GM12878 (cell line): ENCODE measurements around the gene PIGQ. TPM values are rescaled to one million over a fixed set of nuclear protein-coding genes. Genes with fewer than 3 reads are reported as not detected.

ENCODE experiments used
- ATAC-seq: fragments of 200-7000 bp; cut with Tn5 transposase; 3 replicates; pipeline ENCODE4 v1.9.1; 2020; ENCODE audit warnings: mild to moderate bottlenecking, moderate library complexity
- BruUV-seq: library from RNA; stranded (reverse); fragments of 400-500 nt; replicated peaks from 2 replicates; lab custom pipeline; 2021; lab: Mats Ljungman, UMichigan
- CTCF ChIA-PET: fragments of 300-600 bp; sonication (Branson Sonifier 250); formaldehyde crosslinking; extraction: SDS; loops from one replicate; lab custom pipeline; 2021; ENCODE audit warnings: inconsistent platforms; lab: Yijun Ruan, JAX
- POLR2A ChIA-PET: fragments of 350-600 bp; formaldehyde crosslinking; extraction: SDS; loops from one replicate; lab custom pipeline; 2021; ENCODE audit warnings: inconsistent platforms; lab: Charles Lee
- RAD21 ChIA-PET: fragments of 300-600 bp; sonication (Branson Sonifier 250); formaldehyde crosslinking; loops from one replicate; lab custom pipeline; 2023; ENCODE audit warnings: antibody characterized with exemption; ENCODE audit not compliant: unreplicated experiment; lab: Charles Lee
- SMC1A ChIA-PET: fragments of 300-600 bp; sonication (Branson Sonifier 250); formaldehyde crosslinking; loops from one replicate; lab custom pipeline; 2023; ENCODE audit not compliant: unreplicated experiment, uncharacterized antibody; lab: Charles Lee
- DNase-seq: peaks from one replicate; pipeline ENCODE4 v3.0.0-alpha.2; 2011; ENCODE audit warnings: low read depth, low spot score
- FAIRE-seq: peaks from 3 replicates; lab custom pipeline; 2011; peaks lifted over from hg19 to GRCh38; lab: Jason Lieb, UNC
- H2AFZ ChIP-seq: 2 replicates; pipeline ENCODE4 v1.6.0; 2011; ENCODE audit warnings: low read depth, low read length, control low read depth; ENCODE audit not compliant: control insufficient read depth
- H3K27ac ChIP-seq: 2 replicates; pipeline ENCODE4 v1.5.1; 2011; ENCODE audit warnings: control low read depth; ENCODE audit not compliant: control insufficient read depth, insufficient read depth
- H3K27me3 ChIP-seq, 2 experiments: replicated peaks in 1 of 2; 2 replicates each; pipeline versions ENCODE4 v1.6.0 to v1.6.1; 2011; ENCODE audit warnings: low read length in 1 of 2; ENCODE audit not compliant: control insufficient read depth in 2 of 2, insufficient read depth in 2 of 2
- H3K36me3 ChIP-seq, 2 experiments: 2 replicates each; pipeline ENCODE4 v1.5.1; 2011; ENCODE audit warnings: low read length in 1 of 2; ENCODE audit not compliant: control insufficient read depth in 2 of 2, insufficient read depth in 2 of 2
- H3K4me1 ChIP-seq: 2 replicates; pipeline ENCODE4 v1.6.1; 2011; ENCODE audit warnings: mild to moderate bottlenecking, low read length, moderate library complexity, mixed read lengths; ENCODE audit not compliant: control insufficient read depth, insufficient read depth
- H3K4me2 ChIP-seq: 2 replicates; pipeline ENCODE4 v1.6.0; 2011; ENCODE audit warnings: control low read depth; ENCODE audit not compliant: control insufficient read depth, insufficient read depth
- H3K4me3 ChIP-seq: fragments of 200-600 bp; sonication (generic); 2 replicates; pipeline ENCODE4 v1.5.1; 2016
- H3K79me2 ChIP-seq: 2 replicates; pipeline ENCODE4 v1.6.0; 2011; ENCODE audit warnings: low read length; ENCODE audit not compliant: control insufficient read depth, insufficient read depth
- H3K9ac ChIP-seq: 2 replicates; pipeline ENCODE4 v1.8.0; 2011; ENCODE audit warnings: low read length, control low read depth, mixed read lengths; ENCODE audit not compliant: control insufficient read depth, insufficient read depth
- H3K9me3 ChIP-seq: replicated peaks from 3 replicates; pipeline ENCODE4 v1.5.1; 2011; ENCODE audit warnings: mild to moderate bottlenecking, low read length; ENCODE audit not compliant: control insufficient read depth, insufficient read depth
- H4K20me1 ChIP-seq: 2 replicates; pipeline ENCODE4 v1.6.0; 2011; ENCODE audit not compliant: control insufficient read depth, insufficient read depth
- BCL11A ChIP-seq: IDR thresholded peaks from 2 replicates; pipeline ENCODE4 v1.6.1; 2011; ENCODE audit warnings: low read depth, low read length
- CEBPB ChIP-seq, 2 experiments: fragments of 150-350 bp in 1 of 2; IDR thresholded peaks; 2 replicates each; pipeline ENCODE4 v1.6.1; 2012 to 2014; ENCODE audit warnings: low read depth in 2 of 2, low read length in 2 of 2, borderline replicate concordance in 1 of 2, inconsistent platforms in 1 of 2
- CREM ChIP-seq: IDR thresholded peaks from 2 replicates; pipeline ENCODE4 v1.6.1; 2014; ENCODE audit warnings: antibody characterized with exemption, low read depth
- GABPA ChIP-seq: IDR thresholded peaks from 2 replicates; pipeline ENCODE4 v1.6.1; 2014; ENCODE audit warnings: antibody characterized with exemption, low read depth, mild to moderate bottlenecking, inconsistent platforms
- MTA3 ChIP-seq: IDR thresholded peaks from 2 replicates; pipeline ENCODE4 v1.6.1; 2012; ENCODE audit warnings: low read length, inconsistent platforms, borderline replicate concordance
- MXI1 ChIP-seq: fragments of 150-350 bp; IDR thresholded peaks from 2 replicates; pipeline ENCODE4 v1.6.1; 2011; ENCODE audit warnings: low read depth, mild to moderate bottlenecking, inconsistent platforms, low read length, improper control_type of control experiment
- PBX3 ChIP-seq: IDR thresholded peaks from 2 replicates; pipeline ENCODE4 v1.6.1; 2011; ENCODE audit warnings: mild to moderate bottlenecking, low read depth, low read length, moderate library complexity; ENCODE audit not compliant: insufficient replicate concordance
- POU2F2 ChIP-seq: IDR thresholded peaks from 3 replicates; pipeline ENCODE4 v1.6.1; 2011; ENCODE audit warnings: low read depth, mild to moderate bottlenecking, low read length, borderline replicate concordance
- RUNX3 ChIP-seq: IDR thresholded peaks from 2 replicates; pipeline ENCODE4 v1.6.1; 2012; ENCODE audit warnings: low read length, inconsistent platforms
- SMAD1 ChIP-seq: fragments of 450-650 bp; IDR thresholded peaks from 2 replicates; pipeline ENCODE4 v1.6.1; 2018; ENCODE audit warnings: mild to moderate bottlenecking, low read depth; ENCODE audit not compliant: partially characterized antibody
- SUPT20H ChIP-seq: IDR thresholded peaks from 2 replicates; pipeline ENCODE4 v1.6.1; 2011; ENCODE audit warnings: low read depth, mild to moderate bottlenecking, low read length, moderate library complexity, borderline replicate concordance; ENCODE audit not compliant: control insufficient read depth
- TAF1 ChIP-seq: IDR thresholded peaks from 2 replicates; pipeline ENCODE4 v1.6.1; 2011; ENCODE audit warnings: mild to moderate bottlenecking, low read depth, low read length, borderline replicate concordance
- ZNF384 ChIP-seq: IDR thresholded peaks from 2 replicates; pipeline ENCODE4 v1.6.1; 2012; ENCODE audit warnings: low read depth, mild to moderate bottlenecking, low read length, improper control_type of control experiment, borderline replicate concordance
- WGBS: methylation state at CpG from one replicate; pipeline ENCODE4 v1.1.6; 2016; ENCODE audit warnings: low lambda C conversion rate; ENCODE audit not compliant: insufficient replicate concordance, insufficient coverage; ENCODE audit errors: missing lambda C conversion rate; 5-methylcytosine and 5-hydroxymethylcytosine counted together
- in situ Hi-C: fragments of 300-500 bp; cut with MboI; formaldehyde crosslinking; loops from 9 replicates; pipeline ENCODE4 v1.14.3; 2018; ENCODE audit warnings: mixed read lengths
- intact Hi-C: fragments of 100-400 bp; cut with micrococcal nuclease; formaldehyde crosslinking; loops from one replicate; pipeline ENCODE4 v1.14.2; 2022; ENCODE audit not compliant: unreplicated experiment
- polyA plus RNA-seq, 11 experiments: library from polyadenylated mRNA; depleted of rRNA in 4 of 11; unstranded in 6 of 11; stranded (reverse) in 5 of 11; fragments of >200 nt; fragmentation: Nextera tagmentation in 4 of 11; fragmentation: Illumina TruSeq in 1 of 11; extraction: Ambion mirVana in 4 of 11; extraction: Trizol in 1 of 11; gene quantifications; 1 replicate in 1 of 11; 2 replicates in 10 of 11; pipeline versions ENCODE4 v1.2.1 to v1.2.3, GENCODE V29; 2011 to 2016; ENCODE audit warnings: inconsistent platforms in 2 of 11, missing spikeins in 2 of 11, low read depth in 1 of 11
- total RNA-seq, 4 experiments: library from RNA; depleted of rRNA in 3 of 4; stranded (reverse); fragments of >200 nt in 3 of 4; fragmentation: Illumina TruSeq in 1 of 4; extraction: Trizol in 1 of 4; gene quantifications; 2 replicates each; pipeline versions ENCODE4 v1.2.1 to v1.2.3, GENCODE V29; 2013 to 2021

PIGQ gene
- total and polyA plus RNA-seq, 10 of the 15 experiments (the other 5 are each of a cell fraction or from before 2014, with no cell fraction given) = 1.8 to 31.3 (median 17.5) TPM; not detected in 1

- H3K27ac ChIP-seq = no peak overlapping the region
- in situ Hi-C loops = no loop called here
Observed at GRCh38 chr16:557463-558297, 12.1 kb upstream of the PIGQ start.

More at GRCh38 chr16:557463-558297, 12.1 kb upstream of the PIGQ start:
- Histone ChIP-seq H3K4me2 (no peak overlapping the region), H3K4me1 (no peaks in the 10 kb centered on the region), H2AFZ (no peak overlapping the region), H3K36me3 (peaks cover 0 to 3% of the 10 kb centered on the region in 2 experiments; a peak in 1 of 4 replicates), H3K79me2 (no peaks in the 10 kb centered on the region), H3K9me3 (no peaks in the 10 kb centered on the region), H4K20me1 (no peaks in the 10 kb centered on the region), H3K27me3 (peaks cover 4 to 9% of the 10 kb centered on the region in 2 experiments; a peak in 3 of 4 replicates), H3K4me3 (no peak overlapping the region), H3K9ac (no peak overlapping the region)
- ChIA-PET SMC1A (no interaction called here), RAD21 (no interaction called here), POLR2A (no interaction called here), CTCF (no interaction called here)
- no TSS peak for BruUV-seq
- intact Hi-C loops = no loop called here
- TF ChIP-seq PBX3 (no peak), CREM (no peak), MTA3 (no peak), ZNF384 (no peak), GABPA (no peak), TAF1 (no peak), BCL11A (no peak), MXI1 (no peak), CEBPB (IDR thresholded peaks at IDR 0.05; ENCODE audit: borderline replicate concordance in 1 of 2, low read depth in 2 of 2, low read length in 2 of 2) (no peak), SUPT20H (no peak), POU2F2 (no peak), SMAD1 (no peak), RUNX3 (no peak)
- 36% methylated on average over 23 of the region's 23 CpGs for WGBS
- ATAC-seq (no peak; the same call in 2 of the 3 replicates), FAIRE-seq (no peak), DNase-seq (no peak)
